HG02981 (cell line): ENCODE data around the gene SLC16A1.
"Not testable (repeated sequence)": the region's sequence is repeated elsewhere in the genome, so short reads cannot be mapped to it uniquely, and the experiment has no call there.

Experiments used
- ATAC-seq: cut with Tn5 transposase; IDR thresholded peaks from one replicate; pipeline ENCODE4 v1.9.1; 2021; ENCODE audit warnings: mild to moderate bottlenecking, moderate library complexity; ENCODE audit not compliant: unreplicated experiment

The SLC16A1 gene

DNA sequence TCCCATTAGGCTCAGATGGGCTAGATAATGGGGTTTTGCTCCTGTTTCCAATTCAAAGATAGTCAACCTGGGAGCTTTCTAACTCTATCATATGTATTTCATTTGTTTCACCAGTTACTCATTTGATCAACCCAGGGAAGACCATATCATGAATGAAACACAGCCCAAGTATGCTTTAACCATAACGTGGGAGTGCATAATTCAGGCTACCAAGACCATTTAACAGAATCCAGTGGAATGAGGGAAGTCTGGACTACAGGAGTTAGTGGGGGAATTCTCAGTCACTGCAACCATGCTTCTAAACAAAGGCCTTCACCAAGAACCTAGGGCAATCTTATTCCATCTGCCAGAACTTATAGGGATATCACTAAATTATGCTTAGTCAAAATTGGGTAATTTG is 15.0 kb upstream of the SLC16A1 start:
- no peak for ATAC-seq

DNA sequence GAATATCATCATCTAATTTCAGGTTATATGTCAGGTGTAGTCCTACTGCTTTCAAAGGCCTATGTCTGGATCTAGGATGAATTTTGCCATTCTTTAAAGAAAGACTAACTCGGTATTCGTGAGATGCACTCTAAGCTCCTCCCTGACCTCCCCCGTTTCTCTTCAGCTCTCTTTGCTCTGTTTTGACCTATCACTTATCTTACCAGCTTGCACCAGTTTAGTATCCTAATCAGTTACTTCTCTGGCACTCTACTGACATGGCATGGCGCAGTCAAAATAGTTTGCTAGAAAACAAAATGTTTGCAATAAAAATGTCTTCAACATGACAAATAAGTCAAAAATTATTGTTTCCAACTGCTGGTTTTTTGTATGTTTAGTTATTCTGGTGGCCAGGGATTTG is 8.4 kb upstream of the SLC16A1 start:
- no peak for ATAC-seq

DNA sequence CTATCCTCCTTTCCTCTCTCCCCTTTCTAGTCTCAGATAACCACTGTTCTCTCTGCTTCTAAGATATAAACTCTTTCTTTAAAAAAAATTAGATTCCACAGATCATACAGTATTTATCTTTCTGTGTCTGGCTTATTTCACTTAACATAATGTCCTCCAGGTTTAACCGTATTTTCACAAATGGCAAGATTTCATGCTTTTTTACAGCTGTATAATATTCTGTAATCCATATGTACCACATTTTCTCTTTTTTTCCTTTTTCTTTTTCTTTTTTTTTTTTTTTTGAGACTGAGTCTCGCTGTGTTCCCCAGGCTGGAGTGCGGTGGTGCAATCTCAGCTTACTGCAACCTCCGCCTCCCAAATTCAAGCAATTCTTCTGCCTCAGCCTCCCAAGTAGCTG is 5.1 kb upstream of the SLC16A1 start:
- ATAC-seq: no peak

- ATAC-seq: no peak
Measured at GRCh38 chr1:112960384-112960783, 4.4 kb upstream of the SLC16A1 start.

GRCh38 chr1:112958236-112958635 is 2.2 kb upstream of the SLC16A1 start:
- ATAC-seq: not testable (repeated sequence)

DNA sequence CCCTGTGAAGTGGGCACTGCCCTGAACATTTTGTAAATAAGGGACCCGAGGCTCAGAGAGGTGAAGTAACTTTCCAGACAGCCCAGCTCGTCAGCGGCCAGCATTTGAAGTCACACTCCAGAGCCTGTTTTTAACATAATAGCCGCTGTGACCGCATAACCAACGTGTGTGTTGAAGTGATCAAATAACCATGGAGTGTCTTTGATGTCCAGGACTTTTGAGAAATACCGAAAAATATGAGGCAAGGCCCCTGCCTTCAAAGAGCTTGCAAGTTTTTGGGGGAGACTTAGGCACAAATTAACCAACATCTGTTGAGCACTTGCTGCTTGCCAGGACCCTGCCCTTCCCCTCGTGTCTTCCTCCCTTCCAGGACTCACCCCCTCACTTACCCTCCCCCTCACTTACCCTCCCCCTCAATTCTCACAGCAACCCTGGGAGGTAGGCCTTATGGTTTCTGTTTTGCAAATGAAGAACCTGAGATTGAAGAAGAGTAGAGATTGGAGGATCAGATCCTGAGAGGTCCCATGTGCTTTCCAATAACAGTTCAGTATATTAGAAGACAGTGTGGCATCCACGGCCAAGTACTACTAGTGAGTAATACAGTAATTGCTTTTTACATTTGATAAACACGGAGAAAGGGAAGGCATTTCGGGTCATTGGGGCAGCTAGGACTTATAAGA is 1.3 kb upstream of the SLC16A1 start:
- peak; percentile 47 for ATAC-seq

DNA sequence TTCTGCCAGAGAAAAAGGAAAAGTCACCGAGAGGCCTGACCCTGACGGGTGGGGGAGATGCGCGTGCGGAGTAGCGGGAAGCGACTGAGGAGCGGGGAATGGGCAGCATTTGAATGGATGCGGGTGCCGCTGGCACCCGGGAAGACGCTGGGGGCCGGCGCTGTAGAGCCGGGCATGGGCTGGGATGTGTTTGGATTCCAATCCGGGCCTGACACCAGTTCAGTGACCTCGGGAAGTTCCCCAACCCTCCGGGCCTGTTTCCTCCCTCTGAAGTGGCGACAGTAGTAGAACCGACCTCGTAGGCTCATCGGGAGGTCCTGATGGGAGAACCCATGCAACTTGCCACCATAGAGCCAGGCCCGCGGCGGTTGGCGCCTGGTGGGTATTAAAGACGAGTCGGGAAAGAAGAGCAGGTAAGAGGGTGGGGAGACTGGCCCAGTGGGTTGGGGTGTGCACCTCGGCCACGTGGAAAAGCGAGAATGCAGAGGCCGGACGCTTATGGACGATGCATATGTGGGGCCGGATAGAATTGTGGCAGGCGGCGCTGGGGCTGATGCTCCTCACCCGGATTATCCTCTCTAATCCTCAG is 642 bp upstream of the SLC16A1 start:
- peak; percentile 8 for ATAC-seq

DNA sequence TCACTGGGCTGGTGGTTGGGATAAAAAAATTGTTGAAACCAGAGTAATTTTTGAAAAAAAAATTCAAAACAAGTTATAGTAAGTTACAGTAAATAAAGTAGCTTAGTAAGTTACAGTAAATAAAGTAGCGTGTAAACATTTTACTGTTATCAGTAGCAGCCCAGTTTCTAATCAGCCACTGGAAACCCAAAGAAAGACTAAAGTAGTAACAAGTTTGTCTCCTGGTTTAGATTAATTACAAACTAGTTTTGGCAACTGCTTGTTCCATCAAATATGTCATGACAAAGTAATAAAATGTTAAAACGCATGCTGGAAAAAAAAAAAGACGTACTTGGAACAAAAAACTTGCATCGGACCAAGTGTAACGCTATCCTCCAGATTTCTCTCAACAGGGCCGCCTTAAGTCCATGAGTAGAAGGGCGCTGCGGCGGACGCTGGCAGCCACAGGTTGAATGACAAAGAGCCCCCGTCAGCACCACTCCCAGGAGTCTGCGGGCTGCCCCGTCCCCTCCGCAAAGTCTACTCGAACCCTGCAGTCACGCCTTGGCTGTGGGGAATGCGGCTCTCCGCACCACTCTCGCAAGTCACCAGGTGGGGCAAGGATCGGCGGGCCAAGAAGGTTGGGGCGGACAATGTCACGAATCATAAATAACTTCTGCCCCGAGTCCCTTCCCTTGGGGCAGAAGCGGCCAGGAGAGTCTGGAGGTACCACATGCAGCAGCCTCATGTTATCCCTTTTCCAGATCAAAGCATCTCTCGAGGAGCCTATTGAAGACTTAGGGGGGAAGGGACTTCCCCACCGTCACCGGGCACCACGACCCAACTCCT is 837 bp downstream of the SLC16A1 start:
- peak; percentile 13 for ATAC-seq

DNA sequence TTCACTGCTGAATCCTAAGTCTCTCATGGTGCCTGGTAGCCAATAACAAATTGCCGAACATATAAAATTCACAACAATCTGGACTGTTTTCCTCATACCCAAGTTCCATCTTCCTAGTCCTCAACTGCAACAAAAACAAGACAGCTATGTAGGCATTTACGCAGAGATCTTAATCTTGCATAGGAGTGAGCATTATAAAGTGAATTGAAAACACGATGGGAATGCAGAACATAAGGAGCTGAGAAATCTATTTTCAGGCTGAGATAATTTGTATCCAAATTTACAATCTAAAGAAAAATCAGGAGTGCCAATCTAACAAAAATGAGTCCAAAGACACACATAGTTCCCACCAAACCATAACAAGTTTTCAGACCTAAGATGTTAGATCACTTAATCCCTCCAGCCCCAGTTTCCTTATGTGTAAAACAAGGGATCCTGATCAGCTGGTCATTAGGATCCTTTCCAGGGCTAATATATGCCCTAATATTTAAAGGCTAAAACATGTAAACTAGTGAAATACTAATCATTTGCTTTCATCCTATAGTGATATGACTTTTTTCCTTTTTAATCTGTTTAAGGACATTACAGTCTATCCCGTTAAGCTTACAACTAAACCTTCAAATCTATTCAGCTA is 1.9 kb downstream of the SLC16A1 start:
- no peak for ATAC-seq

GRCh38 chr1:112950426-112950825 is 5.6 kb downstream of the SLC16A1 start:
- no peak for ATAC-seq

DNA sequence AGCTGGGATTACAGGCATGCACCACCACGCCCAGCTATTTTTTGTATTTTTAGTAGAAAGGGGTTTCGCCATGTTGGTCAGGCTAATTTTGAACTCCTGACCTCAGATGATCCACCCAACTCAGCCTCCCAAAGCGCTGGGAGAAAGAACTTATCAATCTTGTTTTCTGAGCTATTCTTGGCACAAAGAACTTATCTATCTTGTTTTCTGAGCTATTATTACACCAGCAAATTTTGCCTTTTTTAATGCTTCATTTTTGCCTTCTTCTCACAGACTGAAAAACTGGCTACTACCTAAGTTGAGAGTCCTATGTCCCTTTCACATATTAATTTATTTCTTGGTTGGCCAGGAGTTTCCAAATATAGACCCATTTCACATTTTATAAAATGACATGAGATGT is 9.3 kb downstream of the SLC16A1 start:
- no peak for ATAC-seq

- ATAC-seq: no peak
Measured at GRCh38 chr1:112939810-112940209, 16.2 kb downstream of the SLC16A1 start.

DNA sequence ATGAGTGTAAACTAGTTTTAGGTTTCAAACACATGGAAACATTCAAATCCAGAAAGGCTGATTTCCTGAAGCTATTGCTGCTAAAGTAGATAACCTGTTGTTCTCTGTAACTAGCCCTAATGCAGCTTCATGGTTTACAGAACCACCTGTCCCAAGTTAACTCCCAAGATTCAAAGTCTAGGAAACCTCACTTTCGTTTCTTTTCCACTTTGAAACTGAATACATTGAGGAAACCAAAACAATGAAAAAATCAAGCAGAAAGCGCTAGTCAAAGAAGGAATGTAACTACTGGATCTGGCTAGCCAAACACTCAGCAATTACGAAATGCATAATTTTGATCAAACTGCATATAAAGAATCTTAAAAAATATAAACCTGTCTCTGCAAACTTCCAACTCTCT is 17.8 kb downstream of the SLC16A1 start:
- ATAC-seq: no peak

DNA sequence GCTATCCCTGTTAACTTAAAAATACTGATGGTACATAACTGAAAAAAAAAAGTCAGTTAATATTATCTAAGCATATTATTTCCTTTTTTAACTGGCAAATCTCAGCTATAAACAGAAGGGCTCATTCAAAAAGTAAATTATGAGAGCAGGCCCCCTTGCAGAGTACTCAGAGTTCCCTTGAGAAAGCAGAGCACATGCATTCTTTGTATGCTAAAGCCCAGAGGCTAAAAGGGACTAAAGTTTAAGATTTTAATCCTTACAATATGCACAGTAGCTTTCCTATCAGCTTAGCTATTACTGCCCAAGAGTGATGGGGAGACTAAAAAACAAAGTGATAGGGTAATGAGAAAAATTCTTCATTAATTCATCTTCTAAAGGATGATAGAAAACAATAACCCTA is 18.5 kb downstream of the SLC16A1 start:
- ATAC-seq: no peak

GRCh38 chr1:112937070-112937469 is 18.9 kb downstream of the SLC16A1 start:
- ATAC-seq: no peak

DNA sequence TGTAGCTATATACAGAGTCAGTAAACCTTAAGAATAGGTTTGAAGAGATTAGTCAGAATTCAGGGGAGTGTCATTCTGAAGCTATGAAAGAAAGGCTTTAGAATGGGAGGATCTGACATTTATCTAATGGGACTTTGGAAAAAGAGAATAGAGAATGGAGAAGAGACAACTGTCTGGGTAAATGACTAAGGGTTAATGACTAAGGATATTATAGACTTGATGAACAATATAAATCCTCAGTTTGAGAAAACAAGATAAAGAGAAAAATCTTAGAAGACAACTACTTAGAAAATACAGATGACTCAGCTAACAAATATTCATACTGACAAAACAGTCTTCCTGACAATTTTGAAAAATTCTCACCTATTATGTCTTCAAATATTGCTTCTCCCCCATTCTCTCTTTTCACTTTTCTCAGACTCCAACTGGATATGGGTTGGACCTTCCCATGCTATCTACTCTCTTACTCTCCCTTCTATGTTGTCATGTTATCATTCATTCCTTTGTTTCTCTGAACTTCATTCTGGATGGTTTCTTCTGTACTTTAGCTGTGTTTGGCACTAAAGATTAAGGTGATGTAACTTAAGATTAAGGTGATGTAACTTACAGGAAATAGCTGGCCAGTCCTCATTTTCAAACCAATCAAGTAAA is 20.4 kb downstream of the SLC16A1 start:
- no peak for ATAC-seq

- ATAC-seq: no peak
Measured at GRCh38 chr1:112934577-112934976, 21.4 kb downstream of the SLC16A1 start.

- no peak for ATAC-seq
Measured at GRCh38 chr1:112933820-112934571, 22.0 kb downstream of the SLC16A1 start.

- ATAC-seq: no peak
Measured at GRCh38 chr1:112929979-112930378, 26.0 kb downstream of the SLC16A1 start.

DNA sequence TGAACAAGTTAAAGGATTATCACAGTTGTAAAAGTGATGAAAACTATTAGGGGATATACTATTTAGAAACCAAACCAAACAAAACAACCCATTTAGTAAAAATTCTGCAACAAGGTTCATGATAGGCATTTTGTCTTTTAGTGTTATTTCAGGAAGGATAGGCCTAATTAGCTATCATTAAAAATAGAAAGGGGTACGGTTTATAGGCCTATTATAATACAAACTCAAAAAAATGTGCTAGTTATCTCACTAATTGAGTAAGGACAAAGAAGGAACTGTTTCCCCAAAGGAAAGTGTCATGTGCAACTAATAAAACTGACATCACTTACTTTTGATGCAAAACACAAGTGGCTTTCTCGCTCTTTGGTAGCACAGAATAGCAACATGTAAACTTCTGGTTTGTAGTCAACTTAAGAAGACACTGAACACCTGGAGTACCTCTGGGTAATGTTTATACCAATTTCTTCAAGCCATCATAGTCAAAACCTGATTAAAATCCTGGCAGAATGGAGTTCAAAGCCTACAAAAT is 28.5 kb downstream of the SLC16A1 start:
- ATAC-seq: no peak
